ENCODE data around the gene RBMS3.
"Not testable (repeated sequence)": the region's sequence is repeated elsewhere in the genome, so short reads cannot be mapped to it uniquely, and the experiment has no call there.

The RBMS3 gene

GRCh38 chr3:29385046-29385830 lies 104.4 kb downstream of the RBMS3 start:
- DNase-seq (ENCODE audit: low spot score) = no peak

GRCh38 chr3:29389362-29389761 lies 108.5 kb downstream of the RBMS3 start:
- DNase-seq (ENCODE audit: low spot score) = no peak

DNA sequence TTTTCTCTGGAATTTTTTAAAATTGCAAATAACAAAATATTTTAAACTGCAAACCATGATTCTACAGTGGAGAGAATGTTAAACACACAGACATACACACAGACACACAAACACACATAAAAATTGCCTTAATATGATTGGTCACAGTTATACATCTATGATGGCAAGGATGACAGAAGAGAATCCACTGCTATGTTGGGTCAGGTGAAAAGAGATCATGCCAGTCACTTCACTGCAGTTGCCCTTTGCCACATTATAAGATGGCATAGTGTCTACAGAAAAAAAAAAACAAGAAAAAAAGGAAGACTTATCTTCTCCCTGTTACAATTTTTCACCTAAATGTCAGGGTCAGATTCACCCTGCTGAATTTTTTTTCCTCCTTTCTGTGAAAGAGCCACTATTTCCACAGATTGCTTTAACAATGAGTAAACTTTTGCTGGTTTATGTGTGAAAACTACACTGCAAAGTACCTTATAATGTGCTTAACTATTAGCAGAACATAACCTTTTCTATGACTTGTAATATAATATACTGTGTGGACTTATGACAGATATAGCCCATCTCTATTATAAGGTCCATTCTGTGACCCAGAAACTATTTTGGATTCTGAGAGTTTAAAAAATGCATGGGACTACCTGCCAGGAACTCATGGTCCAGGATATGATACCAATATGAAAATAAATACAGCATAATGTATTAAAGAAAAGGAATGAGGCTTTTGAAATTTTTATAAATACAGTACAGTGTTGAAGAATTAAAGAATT lies 111.9 kb downstream of the RBMS3 start:
- DNase-seq (ENCODE audit: low spot score) = no peak

- DNase-seq (ENCODE audit: low spot score) = not testable (repeated sequence)
These were observed 113.1 kb downstream of the RBMS3 start for GRCh38 chr3:29393946-29394345.

DNA sequence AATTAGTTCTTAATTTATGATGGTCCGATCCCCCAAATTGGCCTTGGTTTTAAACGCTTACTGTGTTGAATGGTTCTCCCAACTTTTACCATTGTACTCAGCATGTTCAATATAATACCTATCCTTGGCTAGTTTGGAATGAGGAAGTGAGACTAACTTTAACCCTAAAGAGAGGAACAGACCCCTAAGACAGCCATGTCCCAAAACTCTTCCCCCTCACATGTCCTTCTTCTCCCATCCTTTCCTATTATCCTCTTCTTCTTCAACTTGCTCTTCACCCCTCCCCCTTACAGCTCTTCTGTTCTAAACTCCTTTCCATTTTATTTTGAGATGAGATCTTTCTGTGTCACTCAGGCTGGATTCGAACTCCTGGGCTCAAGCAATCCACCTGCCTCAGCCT lies 116.5 kb downstream of the RBMS3 start:
- DNase-seq (ENCODE audit: low spot score) = no peak

DNA sequence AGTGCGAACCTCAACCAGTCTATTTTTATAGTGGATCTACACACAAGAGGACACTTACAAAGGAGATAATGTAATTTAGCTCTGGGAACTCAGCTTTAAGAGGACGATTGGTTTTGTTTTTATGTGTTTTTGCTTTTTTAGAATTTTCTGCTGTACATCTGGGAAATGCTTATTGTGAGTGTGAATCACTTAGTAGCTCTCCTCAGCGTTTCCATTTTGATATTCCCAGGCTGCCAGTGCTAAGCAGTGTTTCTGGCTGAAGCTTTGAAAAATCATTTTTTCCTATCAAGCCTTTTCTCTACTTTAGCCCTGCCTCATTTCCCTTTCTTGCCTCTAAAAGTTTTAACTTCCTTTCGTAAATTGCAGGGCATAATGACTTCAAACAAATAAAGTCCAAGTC lies 117.9 kb downstream of the RBMS3 start:
- no peak for DNase-seq (ENCODE audit: low spot score)

DNA sequence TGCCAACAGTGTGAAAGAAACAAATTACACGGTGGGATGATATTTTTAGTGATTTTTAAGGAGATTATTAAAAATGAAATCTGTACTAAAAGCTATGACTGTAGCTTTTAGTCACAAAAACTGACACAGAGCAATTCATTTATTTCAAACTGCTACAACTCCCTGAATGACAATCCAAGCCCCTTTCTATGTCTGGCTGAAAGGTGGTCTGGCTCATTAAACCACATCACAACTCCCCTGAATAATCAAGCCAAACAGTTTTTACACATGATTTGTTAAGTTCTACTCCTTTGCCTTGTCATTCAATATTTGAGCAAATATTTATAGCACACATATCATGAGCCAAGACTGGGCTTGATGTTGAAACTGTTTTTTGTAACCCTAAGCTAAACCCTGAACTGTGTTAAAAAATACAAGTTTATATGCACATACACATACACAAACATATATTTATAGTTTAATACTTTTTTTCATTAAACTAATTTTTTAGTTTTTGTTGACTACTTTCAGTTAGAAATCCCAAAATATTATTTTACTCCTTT lies 125.5 kb downstream of the RBMS3 start:
- DNase-seq (ENCODE audit: low spot score) = no peak

DNA sequence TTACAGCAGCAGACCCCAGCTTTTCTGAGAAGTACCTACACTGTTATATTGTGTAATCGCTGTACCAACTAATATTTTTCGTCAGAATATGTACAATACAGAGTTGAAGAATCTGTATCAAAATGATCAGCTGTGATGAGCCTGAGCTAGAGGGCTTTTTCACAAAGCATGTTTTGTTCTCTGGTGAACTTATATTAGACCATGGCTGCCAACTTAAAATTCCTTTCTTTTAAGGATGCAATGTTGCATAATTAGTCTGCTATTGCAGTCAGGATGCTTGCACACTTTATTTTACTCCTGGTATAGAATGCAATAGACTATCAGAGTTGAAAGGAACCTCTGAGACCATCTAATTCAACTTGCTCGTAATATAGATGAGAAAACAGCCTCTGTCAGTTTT lies 127.8 kb downstream of the RBMS3 start:
- no peak for DNase-seq (ENCODE audit: low spot score)

GRCh38 chr3:29409409-29409808 lies 128.5 kb downstream of the RBMS3 start:
- no peak for DNase-seq (ENCODE audit: low spot score)

- peak; percentile 1 for DNase-seq (ENCODE audit: low spot score)
These were observed 129.3 kb downstream of the RBMS3 start for GRCh38 chr3:29410220-29410619.

DNA sequence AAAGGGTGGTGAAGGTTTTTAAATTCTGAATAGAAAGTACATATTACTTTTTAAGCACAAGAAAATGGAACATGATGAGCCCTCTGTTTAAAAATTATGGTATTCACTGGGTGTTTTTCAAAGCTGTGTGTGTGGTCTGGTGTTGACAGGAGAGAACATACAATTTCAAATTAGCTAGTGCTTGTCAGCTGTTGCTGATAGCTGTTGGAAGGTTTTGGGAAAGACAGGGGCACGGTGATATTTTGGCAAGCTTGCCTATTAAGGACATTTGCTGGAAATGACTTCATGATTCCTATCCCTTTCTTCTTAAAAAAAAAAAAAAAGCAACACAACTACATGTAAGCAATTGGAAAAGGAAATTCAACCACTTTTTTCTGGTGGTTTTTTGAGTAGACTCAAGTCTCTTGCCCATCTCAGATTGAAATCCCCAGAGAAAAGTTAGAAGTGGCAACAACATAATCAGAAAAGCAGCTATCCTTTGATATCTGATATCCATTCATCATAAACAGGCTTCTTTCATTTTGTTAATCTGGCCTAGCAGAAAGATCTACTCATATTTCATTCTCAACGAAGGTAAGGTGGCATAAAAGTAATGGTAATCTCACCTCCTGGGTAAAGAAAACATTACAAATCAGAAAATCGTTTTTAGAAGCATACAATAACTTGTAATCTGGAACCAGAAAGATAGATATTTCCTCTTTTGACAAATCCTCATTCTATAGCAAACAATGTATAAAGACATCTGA lies 130.0 kb downstream of the RBMS3 start:
- DNase-seq (ENCODE audit: low spot score) = no peak

DNA sequence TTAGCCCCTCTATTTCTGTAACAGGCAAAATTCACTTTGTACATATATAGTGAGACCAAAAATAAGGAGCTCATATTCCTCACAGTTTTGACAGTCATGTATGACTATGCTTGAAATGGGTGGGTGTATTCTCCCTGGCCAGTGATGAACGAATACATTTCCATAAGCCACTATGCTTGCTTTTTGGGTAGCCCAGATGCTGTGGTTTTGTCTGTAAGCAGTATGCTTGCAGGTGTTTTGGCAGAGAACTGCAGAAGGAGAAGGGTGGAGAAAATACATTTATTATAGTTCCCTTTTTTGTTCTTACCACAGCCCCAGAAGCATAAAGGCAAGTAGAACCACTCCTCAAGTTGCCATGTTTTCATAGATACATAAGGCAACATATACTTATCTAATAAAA lies 131.2 kb downstream of the RBMS3 start:
- DNase-seq (ENCODE audit: low spot score) = peak; percentile 9

DNA sequence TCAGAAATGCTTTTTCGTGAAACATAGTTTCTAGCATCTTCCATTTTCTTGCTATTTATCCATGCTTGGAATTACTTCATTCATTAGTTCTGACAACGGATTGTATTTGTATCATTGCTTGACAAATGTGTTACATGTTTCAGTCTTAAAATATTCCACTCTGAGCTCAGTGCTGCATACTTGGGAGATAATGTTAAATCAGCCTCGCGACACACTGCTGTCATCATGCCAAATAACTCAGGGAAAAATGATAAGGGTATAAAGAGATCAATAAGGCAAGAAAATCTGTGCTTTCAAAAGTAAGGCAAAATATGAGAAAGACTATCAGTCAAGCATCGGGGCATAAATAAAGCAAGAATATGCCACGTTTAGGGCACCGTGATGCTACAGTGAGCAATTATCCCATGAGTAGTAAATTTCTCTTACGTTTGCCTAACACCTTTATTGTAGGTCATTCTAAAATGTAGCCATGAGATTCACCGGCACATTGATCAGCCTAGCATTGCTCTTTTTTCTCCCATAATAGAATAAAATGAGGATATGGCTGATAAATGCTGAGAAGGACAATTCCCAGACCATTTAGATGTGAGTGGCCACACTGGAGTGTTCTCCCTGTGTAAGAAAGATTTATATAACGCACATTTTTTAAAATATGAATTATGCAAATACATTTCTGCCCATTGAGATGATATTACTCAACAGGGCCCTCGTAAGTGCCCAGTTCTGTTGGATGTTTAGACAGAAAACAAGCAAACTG lies 133.8 kb downstream of the RBMS3 start:
- no peak for DNase-seq (ENCODE audit: low spot score)

- DNase-seq (ENCODE audit: low spot score) = no peak
These were observed 134.8 kb downstream of the RBMS3 start for GRCh38 chr3:29415482-29416223.

- no peak for DNase-seq (ENCODE audit: low spot score)
These were observed 135.6 kb downstream of the RBMS3 start for GRCh38 chr3:29416514-29416913.

- no peak for DNase-seq (ENCODE audit: low spot score)
These were observed 139.2 kb downstream of the RBMS3 start for GRCh38 chr3:29420106-29420505.

- no peak for DNase-seq (ENCODE audit: low spot score)
These were observed 145.7 kb downstream of the RBMS3 start for GRCh38 chr3:29426302-29427226.

GRCh38 chr3:29427266-29428103 lies 146.6 kb downstream of the RBMS3 start:
- DNase-seq (ENCODE audit: low spot score) = no peak

Data from germinal center (tissue), 1 donor.